HepG2 (cell line): ENCODE measurements around the gene SPG7.

ENCODE experiments used
- ETS1 ChIP-seq: sonication (generic); formaldehyde crosslinking; IDR thresholded peaks from 2 replicates; pipeline ENCODE4 v1.4.0; 2020; ENCODE audit warnings: missing genetic modification reagents
- GTF2F1 ChIP-seq: fragments of 150-350 bp; IDR thresholded peaks from 2 replicates; pipeline ENCODE4 v1.6.1; 2014; ENCODE audit warnings: low read length
- PHF8 ChIP-seq: sonication (generic); formaldehyde crosslinking; IDR thresholded peaks from 2 replicates; pipeline ENCODE4 v1.5.0; 2020; ENCODE audit warnings: missing genetic modification reagents
- ZBTB44 ChIP-seq: sonication (generic); formaldehyde crosslinking; IDR thresholded peaks from 2 replicates; pipeline ENCODE4 v1.4.0; 2020; ENCODE audit warnings: missing genetic modification reagents

- TF ChIP-seq ETS1 (CRISPR knock-in tag) (no peak), PHF8 (no peak), ZBTB44 (CRISPR knock-in tag) (no peak), GTF2F1 (no peak)
These were observed 35.9 kb downstream of the SPG7 start for GRCh38 chr16:89544113-89544512.
